HG03378 (cell line): ENCODE results near the gene DHX30.

Experiments used
- ATAC-seq: cut with Tn5 transposase; IDR thresholded peaks from one replicate; pipeline ENCODE4 v1.9.1; 2021; ENCODE audit warnings: mild to moderate bottlenecking, moderate library complexity; ENCODE audit not compliant: unreplicated experiment

Gene DHX30

GRCh38 chr3:47850564-47851410 is 47.8 kb downstream of the DHX30 start:
- no peak for ATAC-seq

GRCh38 chr3:47851888-47852603 is 49.1 kb downstream of the DHX30 start:
- no peak for ATAC-seq

- ATAC-seq = no peak
These were observed 50.0 kb downstream of the DHX30 start for GRCh38 chr3:47852604-47853602.

- no peak for ATAC-seq
These were observed 51.3 kb downstream of the DHX30 start for GRCh38 chr3:47854267-47854666.

GRCh38 chr3:47854720-47855455 is 52.0 kb downstream of the DHX30 start:
- ATAC-seq = no peak

GRCh38 chr3:47855461-47856383 is 52.8 kb downstream of the DHX30 start:
- no peak for ATAC-seq

DNA sequence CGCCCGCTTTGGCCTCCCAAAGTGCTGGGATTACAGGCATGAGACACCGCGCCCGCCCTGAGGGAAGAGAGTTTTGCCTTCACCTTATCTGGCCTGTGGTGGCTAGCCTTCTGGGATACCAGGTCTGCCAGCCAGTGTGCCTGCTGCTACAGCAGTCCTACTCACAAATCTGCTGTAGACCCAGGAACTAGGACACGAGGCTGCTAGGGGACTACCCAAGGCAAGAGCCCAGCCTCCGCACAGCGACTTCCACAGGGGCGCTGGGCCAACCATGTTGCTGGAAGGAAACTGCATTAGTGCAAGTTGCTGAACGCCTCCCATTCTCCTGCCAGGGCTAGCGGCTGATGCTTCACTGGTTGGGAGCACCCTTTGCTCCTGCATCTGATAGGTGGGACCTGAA is 53.7 kb downstream of the DHX30 start:
- ATAC-seq = no peak

DNA sequence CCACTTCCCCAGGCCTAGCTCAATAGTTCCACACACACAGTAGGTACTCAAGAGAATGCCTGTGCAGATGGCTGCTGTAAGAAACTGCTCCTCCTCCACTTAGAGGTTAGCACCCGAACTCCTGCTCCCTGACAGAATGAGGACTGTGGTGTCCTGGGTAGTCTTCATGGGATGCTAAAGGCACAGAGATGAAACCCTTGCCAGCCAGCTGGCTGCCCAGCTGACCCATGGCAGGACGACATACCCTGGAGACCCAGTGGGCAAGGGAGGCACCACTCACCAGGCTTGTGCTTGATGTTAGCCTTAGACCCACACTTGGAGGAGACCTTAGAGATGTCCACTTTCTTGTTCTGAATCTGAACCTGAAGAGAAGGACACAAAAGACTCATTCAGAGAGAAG is 54.2 kb downstream of the DHX30 start:
- ATAC-seq = no peak

GRCh38 chr3:47859956-47860605 is 57.1 kb downstream of the DHX30 start:
- no peak for ATAC-seq

DNA sequence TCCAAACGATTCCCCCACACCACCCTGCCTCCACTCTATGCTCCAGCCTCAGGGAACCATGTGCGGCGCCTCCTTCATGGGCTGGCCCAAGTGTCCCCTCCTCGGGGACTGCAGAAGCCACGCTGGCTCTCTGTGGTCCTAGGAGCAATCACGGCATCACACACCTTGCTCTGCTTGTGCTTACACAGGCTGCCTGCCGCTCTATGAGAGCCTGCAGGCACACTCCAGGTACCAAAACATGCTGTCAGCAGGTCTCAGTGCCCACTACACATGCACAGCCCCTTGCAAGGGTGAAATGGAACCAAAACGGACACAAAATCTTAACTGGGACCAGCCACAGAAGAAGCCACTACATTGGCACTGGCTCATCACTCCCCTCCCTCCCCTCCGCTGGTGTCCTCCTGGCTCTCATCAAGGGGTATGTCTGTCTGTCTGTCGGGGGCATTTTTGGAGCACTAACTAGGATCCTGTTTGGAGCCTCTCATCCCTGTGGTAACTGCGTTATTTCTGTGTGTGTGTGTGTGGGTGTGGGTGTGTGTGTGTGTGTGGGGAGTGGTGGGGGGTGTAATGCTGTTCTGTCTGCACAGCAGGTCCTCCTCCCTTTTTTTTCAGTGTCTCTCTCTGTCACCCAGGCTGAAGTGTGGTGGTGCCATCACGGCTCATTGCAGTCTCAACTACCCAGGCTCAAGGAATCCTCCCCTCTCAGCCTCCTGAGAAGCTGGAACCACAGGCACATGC is 60.6 kb downstream of the DHX30 start:
- no peak for ATAC-seq

DNA sequence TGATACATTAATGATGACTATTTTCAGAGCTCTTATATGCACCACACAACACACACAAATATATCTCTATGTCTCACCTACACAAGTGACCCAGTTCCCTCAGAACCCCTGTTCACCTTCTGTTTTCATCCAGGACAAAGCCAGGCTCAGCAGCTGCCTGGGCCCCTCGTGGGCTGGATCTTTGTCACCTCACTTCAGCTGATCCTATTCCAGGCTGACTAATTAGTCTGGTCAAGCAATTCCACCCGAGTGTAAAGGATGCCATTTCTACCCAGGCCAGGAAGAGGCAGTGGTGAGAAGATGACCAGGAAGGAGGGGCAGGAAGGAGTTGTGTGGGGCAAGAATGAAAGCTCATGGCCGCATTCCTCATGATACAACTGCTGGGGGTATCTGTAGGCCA is 62.3 kb downstream of the DHX30 start:
- no peak for ATAC-seq

DNA sequence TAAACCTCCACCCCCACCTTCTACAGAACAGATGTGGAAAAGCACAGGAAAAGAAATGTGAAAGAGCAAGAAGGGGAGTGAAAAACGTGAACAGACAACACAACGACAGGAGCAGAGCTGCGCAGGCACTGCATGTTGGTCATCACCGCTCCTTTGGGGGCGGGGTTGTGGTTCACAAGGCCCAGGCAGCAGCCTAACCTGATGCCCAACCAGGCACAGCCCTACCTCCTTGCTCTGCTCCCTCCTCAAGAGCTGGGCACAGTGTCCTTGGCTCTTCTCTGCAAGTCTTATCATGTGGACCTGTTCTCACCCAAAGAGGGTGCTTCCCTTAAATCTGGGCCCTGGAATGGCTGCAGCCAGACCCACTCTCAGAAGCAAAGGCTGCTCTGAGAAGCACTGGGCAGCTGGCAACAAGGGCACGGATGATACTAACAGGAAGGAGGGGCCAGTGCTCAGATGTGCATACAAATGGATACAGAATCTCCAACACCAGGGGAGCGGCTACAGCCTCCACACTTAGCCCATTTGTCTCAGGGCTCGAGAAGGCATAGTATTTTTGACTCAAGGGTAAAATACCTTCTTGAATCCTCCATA is 64.6 kb downstream of the DHX30 start:
- no peak for ATAC-seq

DNA sequence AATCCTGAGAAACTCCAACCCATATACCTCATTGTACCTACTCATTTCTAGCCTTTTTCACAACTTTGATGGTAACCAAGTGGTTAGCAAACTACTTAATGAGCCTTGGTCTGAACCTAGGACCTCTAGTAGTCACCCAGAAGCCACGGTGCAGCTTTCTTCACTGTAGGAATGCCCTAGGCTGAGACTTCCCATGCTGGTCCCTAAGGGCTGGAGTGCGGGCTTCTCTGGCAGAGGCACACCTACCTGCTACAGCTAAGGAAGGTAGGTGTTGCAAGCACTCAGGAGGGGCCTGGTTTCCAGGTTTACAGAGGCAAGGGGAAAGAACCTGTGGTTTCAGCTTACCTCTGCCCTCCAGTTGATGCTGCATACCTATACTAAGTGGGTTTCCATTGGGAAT is 65.4 kb downstream of the DHX30 start:
- no peak for ATAC-seq

- ATAC-seq = no peak
These were observed 67.2 kb downstream of the DHX30 start for GRCh38 chr3:47870156-47870555.

DNA sequence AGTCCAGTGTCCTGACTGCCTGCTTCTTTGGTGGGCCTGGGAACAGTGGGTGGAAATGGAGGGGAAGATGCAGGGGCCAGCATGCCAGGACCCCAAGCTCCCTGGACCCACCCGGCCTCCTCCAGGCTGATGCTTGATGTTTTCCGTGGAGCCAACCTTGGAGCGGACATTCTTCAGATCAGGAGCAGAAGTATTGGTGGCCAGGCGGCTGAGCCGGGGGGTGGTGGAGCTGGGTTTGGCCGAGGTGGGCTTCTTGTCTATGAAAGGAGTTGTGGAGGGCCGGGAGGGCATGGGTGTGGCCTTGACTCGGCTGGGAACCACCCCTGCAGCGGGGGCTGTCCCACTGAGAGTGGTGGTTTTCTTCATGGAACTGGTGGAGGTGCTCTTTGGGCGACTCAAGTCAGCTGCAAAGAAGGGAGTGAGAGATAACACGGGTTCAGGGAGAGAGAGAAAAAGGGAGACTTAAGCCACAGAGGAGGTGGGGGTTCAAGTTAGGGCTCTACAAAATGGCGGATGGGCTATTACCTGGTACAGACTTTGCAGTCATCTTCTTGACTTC is 67.8 kb downstream of the DHX30 start:
- ATAC-seq = no peak

DNA sequence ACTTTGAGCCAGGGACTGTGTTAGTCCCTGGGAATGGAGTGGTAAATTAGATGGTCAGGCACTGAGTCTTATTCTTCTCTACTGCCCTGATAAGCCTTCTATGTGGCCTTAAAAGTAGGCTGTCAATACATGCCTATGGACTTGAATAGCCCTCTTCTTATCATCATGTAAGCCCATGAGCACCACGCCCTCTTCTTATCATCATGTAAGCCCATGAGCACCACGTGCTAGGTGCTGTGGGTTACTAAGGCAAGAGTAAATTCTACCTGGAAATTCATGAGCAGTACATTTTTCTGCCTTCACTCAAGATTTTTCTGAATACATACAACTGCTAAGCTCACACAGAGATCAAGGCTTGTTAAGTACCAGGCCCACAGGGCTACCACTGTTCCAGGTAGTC is 68.5 kb downstream of the DHX30 start:
- ATAC-seq = no peak

DNA sequence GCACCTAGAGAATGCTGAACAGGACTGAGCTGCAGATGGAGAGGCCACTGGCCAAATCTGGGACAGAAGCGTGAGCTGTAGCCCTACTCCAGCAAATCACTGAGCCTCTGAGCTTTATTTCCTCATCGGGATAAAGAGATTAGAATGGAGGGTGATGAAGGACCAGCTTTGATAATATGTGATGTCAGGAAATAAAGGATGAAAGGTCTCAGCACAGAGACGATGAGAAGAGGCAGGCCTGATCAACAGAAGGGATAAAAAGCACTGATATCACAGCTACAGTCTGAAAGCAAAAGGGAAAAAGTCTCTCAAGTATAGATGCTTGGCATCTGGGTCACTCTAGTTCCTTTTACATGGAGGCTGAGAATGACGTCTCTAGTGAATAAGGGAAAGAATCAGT is 70.0 kb downstream of the DHX30 start:
- ATAC-seq = no peak

- ATAC-seq = no peak
These were observed 71.5 kb downstream of the DHX30 start for GRCh38 chr3:47874438-47874837.
